Parathyroid adenoma (tissue), 2 donors: ENCODE results near the gene CNTN1.

Experiments used
- H2AFZ ChIP-seq: fragments of 300-600 bp; sonication (generic); one replicate; pipeline ENCODE4 v1.7.0; 2017; ENCODE audit warnings: antibody characterized with exemption, mild to moderate bottlenecking
- H3K27ac ChIP-seq: fragments of 300-600 bp; sonication (generic); one replicate; pipeline ENCODE4 v1.7.0; 2017
- H3K27me3 ChIP-seq: fragments of 300-600 bp; sonication (generic); one replicate; pipeline ENCODE4 v1.7.0; 2017; ENCODE audit warnings: low read length; ENCODE audit not compliant: control insufficient read depth, insufficient read depth
- H3K36me3 ChIP-seq: fragments of 300-600 bp; sonication (generic); one replicate; pipeline ENCODE4 v1.7.0; 2017; ENCODE audit warnings: low read length; ENCODE audit not compliant: control insufficient read depth, insufficient read depth
- H3K4me1 ChIP-seq: fragments of 300-600 bp; sonication (generic); one replicate; pipeline ENCODE4 v1.7.0; 2017; ENCODE audit warnings: control low read depth
- H3K4me2 ChIP-seq: fragments of 300-600 bp; sonication (generic); one replicate; pipeline ENCODE4 v1.7.0; 2017; ENCODE audit warnings: low read length
- H3K4me3 ChIP-seq: fragments of 300-600 bp; sonication (generic); one replicate; pipeline ENCODE4 v1.7.0; 2017; ENCODE audit warnings: low read depth, low read length
- H3K79me2 ChIP-seq: fragments of 300-600 bp; sonication (generic); one replicate; pipeline ENCODE4 v1.7.0; 2017; ENCODE audit warnings: control low read depth
- H3K9ac ChIP-seq: fragments of 300-600 bp; sonication (generic); one replicate; pipeline ENCODE4 v1.7.0; 2017; ENCODE audit warnings: mild to moderate bottlenecking
- H3K9me3 ChIP-seq: fragments of 300-600 bp; sonication (generic); one replicate; pipeline ENCODE4 v1.7.0; 2017; ENCODE audit warnings: low read length; ENCODE audit not compliant: control insufficient read depth
- CTCF ChIP-seq: fragments of 300-600 bp; sonication (generic); IDR thresholded peaks from one replicate; pipeline ENCODE4 v1.7.0; 2017; ENCODE audit warnings: antibody characterized with exemption, mild to moderate bottlenecking
- donor health status: primary hyperparathyroidism.

CNTN1 gene

GRCh38 chr12:40788276-40788675 is 96.0 kb downstream of the CNTN1 start:
- no peak overlapping the region for H3K4me2 ChIP-seq
- no peak overlapping the region for H3K4me3 ChIP-seq
- no peaks in the 10 kb centered on the region for H3K36me3 ChIP-seq
- no peak for TF ChIP-seq CTCF
- H2AFZ ChIP-seq: no peak overlapping the region
- no peaks in the 10 kb centered on the region for H3K79me2 ChIP-seq
- no peak overlapping the region for H3K27ac ChIP-seq
- H3K9ac ChIP-seq: no peak overlapping the region
- H3K4me1 ChIP-seq: no peaks in the 10 kb centered on the region
- H3K9me3 ChIP-seq: no peaks in the 10 kb centered on the region
- H3K27me3 ChIP-seq: no peaks in the 10 kb centered on the region

- no peaks in the 10 kb centered on the region for H3K36me3 ChIP-seq
- TF ChIP-seq CTCF: no peak
- no peaks in the 10 kb centered on the region for H3K79me2 ChIP-seq
- H3K9ac ChIP-seq: no peak overlapping the region
- H2AFZ ChIP-seq: no peak overlapping the region
- H3K27me3 ChIP-seq: no peaks in the 10 kb centered on the region
- no peak overlapping the region for H3K4me3 ChIP-seq
- H3K4me2 ChIP-seq: no peak overlapping the region
- H3K27ac ChIP-seq: no peak overlapping the region
- no peaks in the 10 kb centered on the region for H3K9me3 ChIP-seq
- no peaks in the 10 kb centered on the region for H3K4me1 ChIP-seq
These were observed 100.7 kb downstream of the CNTN1 start for GRCh38 chr12:40792792-40793386.

GRCh38 chr12:40793471-40793870 is 101.2 kb downstream of the CNTN1 start:
- H3K4me1 ChIP-seq: no peaks in the 10 kb centered on the region
- H3K27ac ChIP-seq: no peak overlapping the region
- no peak for TF ChIP-seq CTCF
- H3K79me2 ChIP-seq: no peaks in the 10 kb centered on the region
- H3K27me3 ChIP-seq: no peaks in the 10 kb centered on the region
- no peak overlapping the region for H3K4me2 ChIP-seq
- no peaks in the 10 kb centered on the region for H3K9me3 ChIP-seq
- no peak overlapping the region for H3K9ac ChIP-seq
- no peak overlapping the region for H3K4me3 ChIP-seq
- H2AFZ ChIP-seq: no peak overlapping the region
- no peaks in the 10 kb centered on the region for H3K36me3 ChIP-seq

- no peak overlapping the region for H3K4me3 ChIP-seq
- H2AFZ ChIP-seq: no peak overlapping the region
- no peak for TF ChIP-seq CTCF
- no peaks in the 10 kb centered on the region for H3K36me3 ChIP-seq
- H3K27me3 ChIP-seq: no peaks in the 10 kb centered on the region
- no peaks in the 10 kb centered on the region for H3K9me3 ChIP-seq
- no peak overlapping the region for H3K27ac ChIP-seq
- no peak overlapping the region for H3K4me2 ChIP-seq
- H3K4me1 ChIP-seq: no peaks in the 10 kb centered on the region
- H3K9ac ChIP-seq: no peak overlapping the region
- H3K79me2 ChIP-seq: no peaks in the 10 kb centered on the region
These were observed 101.8 kb downstream of the CNTN1 start for GRCh38 chr12:40794087-40794486.

- Histone ChIP-seq H3K4me1 (peaks cover 2% of the 10 kb centered on the region), H3K79me2 (no peaks in the 10 kb centered on the region), H3K4me3 (no peak overlapping the region), H2AFZ (no peak overlapping the region), H3K9me3 (no peaks in the 10 kb centered on the region), H3K27me3 (no peaks in the 10 kb centered on the region), H3K27ac (no peak overlapping the region), H3K9ac (no peak overlapping the region), H3K4me2 (no peak overlapping the region), H3K36me3 (no peaks in the 10 kb centered on the region)
- no peak for TF ChIP-seq CTCF
These were observed 108.8 kb downstream of the CNTN1 start for GRCh38 chr12:40801082-40801481.
